A673 (cell line): Measurements from ENCODE around the gene PSME4. TPM values are rescaled to one million over a fixed set of nuclear protein-coding genes. Genes with fewer than 3 reads are reported as not detected.

Experiments used
- BruUV-seq: library from RNA; stranded (reverse); fragments of 400-500 nt; replicated peaks from 2 replicates; lab custom pipeline; 2021; lab: Mats Ljungman, UMichigan
- CTCF ChIA-PET: fragments of 300-600 bp; sonication (Branson Sonifier 250); formaldehyde crosslinking; loops from one replicate; lab custom pipeline; 2022; ENCODE audit warnings: antibody characterized with exemption; lab: Charles Lee
- POLR2A ChIA-PET: fragments of 300-600 bp; sonication (Branson Sonifier 250); formaldehyde crosslinking; loops from one replicate; lab custom pipeline; 2022; ENCODE audit warnings: antibody characterized with exemption; ENCODE audit not compliant: low non-redundant PET; lab: Charles Lee
- DNase-seq: peaks from one replicate; pipeline ENCODE4 v3.0.0-alpha.2; 2015; ENCODE audit warnings: low spot score
- H3K27ac ChIP-seq: fragments of 200-600 bp; sonication (generic); 2 replicates; pipeline ENCODE4 v1.5.1; 2016; ENCODE audit warnings: mixed run types, low read depth, mild to moderate bottlenecking, mixed read lengths, antibody characterized with exemption, low read length; ENCODE audit not compliant: poor library complexity, severe bottlenecking
- H3K27me3 ChIP-seq: fragments of 200-600 bp; sonication (generic); replicated peaks from 2 replicates; pipeline ENCODE4 v1.6.1; 2017; ENCODE audit warnings: mixed run types, low read depth, mild to moderate bottlenecking, mixed read lengths, antibody characterized with exemption, low read length; ENCODE audit not compliant: insufficient read depth, poor library complexity
- H3K36me3 ChIP-seq: fragments of 200-600 bp; sonication (generic); 2 replicates; pipeline ENCODE4 v1.6.1; 2016; ENCODE audit warnings: mixed run types, mild to moderate bottlenecking, mixed read lengths, antibody characterized with exemption, low read length; ENCODE audit not compliant: insufficient read depth, poor library complexity, severe bottlenecking
- H3K4me1 ChIP-seq: fragments of 200-600 bp; sonication (generic); 2 replicates; pipeline ENCODE4 v1.6.1; 2017; ENCODE audit warnings: mixed run types, mild to moderate bottlenecking, mixed read lengths, antibody characterized with exemption, low read length; ENCODE audit not compliant: insufficient read depth, poor library complexity, severe bottlenecking
- H3K4me3 ChIP-seq: fragments of 200-600 bp; sonication (generic); 2 replicates; pipeline ENCODE4 v1.5.1; 2016; ENCODE audit warnings: low read depth, mixed run types, mild to moderate bottlenecking, mixed read lengths, low read length; ENCODE audit not compliant: poor library complexity, severe bottlenecking
- H3K9me3 ChIP-seq: fragments of 200-600 bp; sonication (generic); 2 replicates; pipeline ENCODE4 v1.6.1; 2016; ENCODE audit warnings: mixed run types, low read depth, mild to moderate bottlenecking, mixed read lengths, antibody characterized with exemption, low read length; ENCODE audit not compliant: poor library complexity, severe bottlenecking
- CTCF ChIP-seq: fragments of 300-800, 200-600 bp; sonication (generic); conservative IDR thresholded peaks from 2 replicates; pipeline ENCODE4 v1.5.1; 2017; ENCODE audit warnings: low read depth, mild to moderate bottlenecking, antibody characterized with exemption, low read length, moderate library complexity, mixed read lengths
- EZH2 ChIP-seq: fragments of 200-600 bp; sonication (generic); IDR thresholded peaks from 2 replicates; pipeline ENCODE4 v1.6.1; 2017; ENCODE audit warnings: borderline replicate concordance, low read depth, mild to moderate bottlenecking, mixed read lengths, antibody characterized with exemption, low read length; ENCODE audit not compliant: poor library complexity, severe bottlenecking
- intact Hi-C: fragments of 100-400 bp; cut with micrococcal nuclease; formaldehyde crosslinking; loops from one replicate; pipeline ENCODE4 v1.10.0; 2022; ENCODE audit not compliant: unreplicated experiment
- total RNA-seq: library from RNA; stranded (reverse); gene quantifications from 2 replicates; pipeline ENCODE4 v1.2.3, GENCODE V29; 2021

The PSME4 gene
- total RNA-seq, 1 experiment from 2014 or later = 97.6 TPM

DNA sequence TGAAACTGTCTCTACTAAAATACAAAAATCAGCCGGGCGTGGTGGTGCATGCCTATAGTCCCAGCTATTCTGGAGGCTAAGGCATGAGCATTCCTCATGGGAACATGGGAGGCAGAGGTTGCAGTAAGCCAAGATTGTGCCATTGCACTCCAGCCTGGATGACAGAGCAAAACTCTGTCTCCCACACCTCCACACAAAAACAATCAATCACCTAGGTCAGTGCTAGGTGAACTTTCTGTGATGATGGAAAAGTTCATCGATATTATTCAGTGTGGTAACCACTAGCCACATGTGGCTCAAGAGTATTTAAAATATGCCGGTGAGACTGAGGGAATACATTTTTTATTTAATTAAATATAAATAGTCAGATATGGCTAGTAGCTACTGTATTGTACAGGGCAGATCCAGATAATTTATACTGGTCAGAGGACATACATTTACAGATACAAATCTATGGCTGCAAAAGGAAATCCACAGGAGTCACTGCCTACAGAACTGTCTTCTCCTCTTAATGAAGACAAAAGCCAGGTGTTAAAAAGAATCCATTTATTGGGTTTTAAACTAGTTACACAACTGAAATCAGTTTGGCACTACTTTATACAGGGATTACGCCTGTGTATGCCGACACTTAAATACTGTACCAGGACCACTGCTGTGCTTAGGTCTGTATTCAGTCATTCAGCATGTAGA is 107.1 kb downstream of the PSME4 start:
- no peak for DNase-seq
- Histone ChIP-seq H3K9me3 (no peaks in the 10 kb centered on the region), H3K4me3 (no peak overlapping the region), H3K27ac (no peak overlapping the region), H3K36me3 (peaks cover 32% of the 10 kb centered on the region), H3K4me1 (no peaks in the 10 kb centered on the region), H3K27me3 (no peaks in the 10 kb centered on the region)
- ChIA-PET POLR2A (no interaction called here), CTCF (no interaction called here)
- intact Hi-C loops = no loop called here
- no peak for TF ChIP-seq CTCF
- no peak for TF ChIP-seq EZH2
- BruUV-seq = no TSS peak

DNA sequence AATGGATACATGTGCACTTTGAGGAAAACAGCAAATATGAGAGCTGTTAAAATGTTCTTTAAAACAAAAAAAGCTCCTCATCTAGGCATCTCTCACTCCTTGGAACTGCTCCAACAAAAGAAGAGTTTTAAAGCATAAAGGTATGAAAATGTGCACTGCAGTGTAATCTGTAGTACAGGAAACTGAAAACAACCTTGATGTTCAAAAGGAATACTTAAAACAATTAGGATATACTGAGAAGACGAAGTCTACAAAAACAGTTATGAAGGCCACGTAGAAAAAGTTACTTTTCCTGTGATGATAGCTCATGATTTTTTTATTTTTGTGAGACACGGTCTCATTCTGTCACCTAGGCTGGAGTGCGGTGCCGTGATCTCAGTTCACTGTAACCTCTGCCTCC is 109.0 kb downstream of the PSME4 start:
- Histone ChIP-seq H3K4me3 (no peak overlapping the region), H3K27ac (no peak overlapping the region), H3K27me3 (no peaks in the 10 kb centered on the region), H3K36me3 (peaks cover 25% of the 10 kb centered on the region), H3K9me3 (no peaks in the 10 kb centered on the region), H3K4me1 (no peaks in the 10 kb centered on the region)
- no peak for TF ChIP-seq CTCF
- TF ChIP-seq EZH2 = no peak
- DNase-seq = no peak
- POLR2A ChIA-PET = no interaction called here
- CTCF ChIA-PET = interaction anchor here (0.5 kb wide), 1 partner anchor 854 kb away, joined by 3 read pairs; no protein-coding TSS in a partner anchor
- no TSS peak for BruUV-seq
- intact Hi-C loops = no loop called here

DNA sequence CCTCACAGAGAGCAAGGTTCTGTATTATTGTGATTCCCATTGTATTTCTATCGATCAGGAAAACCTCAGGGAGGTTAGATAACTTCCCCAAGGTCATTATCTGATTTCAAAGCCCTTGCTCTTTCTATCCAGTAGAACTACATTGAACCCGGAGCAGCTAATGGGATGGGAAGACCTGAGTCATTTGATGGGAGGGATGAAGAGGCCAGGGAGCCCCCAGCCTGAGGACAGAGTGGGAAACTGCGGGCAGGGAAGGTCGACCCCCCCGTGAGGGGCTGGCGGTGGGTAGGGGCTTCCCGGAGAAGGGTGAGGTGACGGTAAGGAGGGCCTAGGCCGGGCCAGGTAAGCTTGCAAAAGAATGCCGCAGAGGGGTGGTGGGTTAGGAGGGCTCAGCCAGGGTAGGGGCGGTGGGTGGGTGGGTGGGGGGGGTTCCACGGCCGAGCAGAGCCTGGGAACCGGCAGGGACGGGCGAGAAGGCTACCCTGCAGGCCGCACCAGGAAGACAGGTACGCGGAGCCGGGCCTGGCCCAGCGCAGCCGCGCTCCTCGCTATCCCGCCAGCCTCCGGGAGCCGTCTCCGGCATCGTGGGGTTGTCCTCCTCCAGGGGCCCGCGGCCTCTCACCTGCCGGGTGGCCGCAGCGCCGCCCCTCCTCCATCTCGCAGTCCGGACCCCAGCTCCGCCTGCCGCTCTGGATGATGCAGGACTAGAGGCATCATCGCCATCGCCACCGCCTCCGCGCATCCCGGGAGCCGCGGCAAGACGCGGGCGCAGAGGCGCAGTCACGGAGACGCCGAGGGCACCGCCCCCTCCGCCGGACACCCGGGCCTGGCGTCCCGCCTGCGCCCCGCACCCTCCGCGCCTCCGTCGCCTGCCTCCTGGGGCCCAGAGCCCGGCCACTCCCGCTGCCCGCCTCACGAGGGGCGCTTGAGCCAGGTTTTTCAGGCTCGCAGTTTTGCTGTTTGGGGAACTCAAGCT is 111.3 kb downstream of the PSME4 start, which contains the start of gene GPR75:
GPR75 (minus strand) TSS at position 762 of the 976 bp plus-strand sequence. CDS start 5,211 bp downstream, outside the sequence.
- TF ChIP-seq EZH2 (no peak), CTCF (no peak)
- CTCF ChIA-PET = no interaction called here
- POLR2A ChIA-PET = interaction anchor here (0.6 kb wide), 1 partner anchor 11 kb away, joined by 4 read pairs; no protein-coding TSS in a partner anchor
- Histone ChIP-seq H3K4me3 (no peak within 1 kb of the TSS), H3K27ac (no peak within 1 kb of the TSS), H3K36me3 (peaks cover 2% of the 10 kb centered on the region), H3K27me3 (no peaks in the 10 kb centered on the region), H3K9me3 (no peaks in the 10 kb centered on the region), H3K4me1 (no peaks in the 10 kb centered on the region)
- no TSS peak for BruUV-seq
- no peak for DNase-seq
- intact Hi-C loops = no loop called here
